GM13976 (cell line): ENCODE measurements around the gene MFSD8.
"Not testable (repeated sequence)": the region's sequence is repeated elsewhere in the genome, so short reads cannot be mapped to it uniquely, and the experiment has no call there.

Experiments used
- DNase-seq: peaks from one replicate; pipeline ENCODE4 v3.0.0; 2012; ENCODE audit warnings: low spot score
- in situ Hi-C: fragments of 300-500 bp; cut with MboI; formaldehyde crosslinking; loops from one replicate; pipeline ENCODE4 v1.12.0; 2022; ENCODE audit warnings: low sequenced_read_pairs, mixed read lengths, inconsistent platforms; ENCODE audit not compliant: unreplicated experiment
- TF ChIP-seq, protein P1 (sequence below): IDR thresholded peaks from 2 replicates; pipeline ENCODE4 v1.5.1; 2012; ENCODE audit warnings: borderline replicate concordance, mild to moderate bottlenecking; ENCODE audit not compliant: insufficient read depth; ENCODE audit errors: extremely low read depth, missing control alignments, control extremely low read depth

Gene MFSD8

DNA sequence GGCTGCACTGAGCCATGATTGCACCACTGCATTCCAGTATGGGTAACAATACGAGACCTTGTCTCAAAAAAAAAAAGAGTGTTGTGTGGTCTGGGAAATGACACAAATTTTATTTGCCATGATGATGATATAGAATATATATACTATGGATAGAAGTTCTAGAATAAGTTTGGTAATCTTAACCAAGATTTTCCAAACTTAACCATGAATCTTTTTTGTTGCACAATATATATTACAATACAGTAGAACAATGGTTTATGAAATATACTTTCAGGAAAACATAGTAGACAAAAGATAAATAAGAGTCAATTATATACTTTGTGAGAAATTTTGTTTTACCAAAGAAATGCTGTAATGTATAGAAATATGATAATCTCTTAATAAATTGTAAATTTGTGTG, 34.8 kb downstream of the MFSD8 start:
- DNase-seq = no peak
- in situ Hi-C loops = no loop called here
- TF ChIP-seq, protein P1, sequence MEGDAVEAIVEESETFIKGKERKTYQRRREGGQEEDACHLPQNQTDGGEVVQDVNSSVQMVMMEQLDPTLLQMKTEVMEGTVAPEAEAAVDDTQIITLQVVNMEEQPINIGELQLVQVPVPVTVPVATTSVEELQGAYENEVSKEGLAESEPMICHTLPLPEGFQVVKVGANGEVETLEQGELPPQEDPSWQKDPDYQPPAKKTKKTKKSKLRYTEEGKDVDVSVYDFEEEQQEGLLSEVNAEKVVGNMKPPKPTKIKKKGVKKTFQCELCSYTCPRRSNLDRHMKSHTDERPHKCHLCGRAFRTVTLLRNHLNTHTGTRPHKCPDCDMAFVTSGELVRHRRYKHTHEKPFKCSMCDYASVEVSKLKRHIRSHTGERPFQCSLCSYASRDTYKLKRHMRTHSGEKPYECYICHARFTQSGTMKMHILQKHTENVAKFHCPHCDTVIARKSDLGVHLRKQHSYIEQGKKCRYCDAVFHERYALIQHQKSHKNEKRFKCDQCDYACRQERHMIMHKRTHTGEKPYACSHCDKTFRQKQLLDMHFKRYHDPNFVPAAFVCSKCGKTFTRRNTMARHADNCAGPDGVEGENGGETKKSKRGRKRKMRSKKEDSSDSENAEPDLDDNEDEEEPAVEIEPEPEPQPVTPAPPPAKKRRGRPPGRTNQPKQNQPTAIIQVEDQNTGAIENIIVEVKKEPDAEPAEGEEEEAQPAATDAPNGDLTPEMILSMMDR = no peak

DNA sequence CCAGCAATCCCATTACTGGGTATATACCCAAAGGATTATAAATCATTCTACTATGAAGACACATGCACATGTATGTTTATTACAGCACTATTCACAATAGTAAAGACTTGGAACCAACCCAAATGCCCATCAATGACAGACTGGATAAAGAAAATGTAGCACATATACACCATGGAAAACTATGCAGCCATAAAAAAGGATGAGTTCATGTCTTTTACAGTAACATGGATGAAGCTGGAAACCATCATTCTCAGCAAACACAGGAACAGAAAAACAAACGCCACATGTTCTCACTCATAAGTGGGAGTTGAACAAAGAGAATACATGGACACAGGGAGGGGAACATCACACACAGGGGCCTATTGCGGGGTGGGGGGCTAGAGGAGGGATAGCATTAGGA, 39.3 kb downstream of the MFSD8 start:
- in situ Hi-C loops, DNase-seq: not testable (repeated sequence)

DNA sequence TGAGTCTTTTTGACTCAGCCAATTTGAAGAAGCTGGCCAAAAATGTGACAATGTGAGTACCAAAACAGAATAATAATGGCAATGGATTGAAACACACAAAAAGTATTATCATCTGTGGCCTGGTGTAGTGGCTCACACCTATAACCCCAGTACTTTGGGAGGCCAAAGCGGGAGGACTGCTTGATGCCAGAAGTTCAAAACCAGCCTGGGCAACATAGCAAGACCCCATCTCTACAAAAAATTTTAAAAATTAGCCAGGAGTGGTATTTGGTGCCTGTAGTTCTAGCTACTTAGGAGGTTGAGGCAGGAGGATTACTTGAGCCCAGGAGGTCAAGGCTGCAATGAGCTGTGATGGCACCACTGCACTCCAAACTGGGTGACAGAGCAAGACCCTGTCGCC, 42.7 kb downstream of the MFSD8 start:
- TF ChIP-seq, protein P1 = no peak
- in situ Hi-C loops = no loop called here
- no peak for DNase-seq

DNA sequence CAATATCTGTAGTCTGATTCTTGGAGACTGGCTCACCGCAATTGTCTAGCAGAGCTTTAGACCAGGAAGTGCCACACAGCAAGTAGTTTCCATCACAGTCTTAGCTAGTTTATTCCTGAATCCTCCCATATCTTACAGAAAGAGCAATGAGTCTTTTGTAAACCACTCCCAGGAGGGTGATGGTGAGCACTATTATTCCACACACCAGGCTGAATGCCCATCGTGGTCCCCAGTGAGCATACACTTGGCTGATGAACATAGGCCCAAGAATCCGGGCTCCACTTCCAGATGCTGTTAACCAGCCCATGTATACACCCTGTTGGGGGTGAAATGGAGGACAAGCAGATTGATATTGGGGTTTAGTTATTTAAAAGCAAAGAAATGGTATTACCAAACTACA, 44.5 kb downstream of the MFSD8 start:
- DNase-seq = no peak
- in situ Hi-C loops = no loop called here
- TF ChIP-seq, protein P1 = no peak

DNA sequence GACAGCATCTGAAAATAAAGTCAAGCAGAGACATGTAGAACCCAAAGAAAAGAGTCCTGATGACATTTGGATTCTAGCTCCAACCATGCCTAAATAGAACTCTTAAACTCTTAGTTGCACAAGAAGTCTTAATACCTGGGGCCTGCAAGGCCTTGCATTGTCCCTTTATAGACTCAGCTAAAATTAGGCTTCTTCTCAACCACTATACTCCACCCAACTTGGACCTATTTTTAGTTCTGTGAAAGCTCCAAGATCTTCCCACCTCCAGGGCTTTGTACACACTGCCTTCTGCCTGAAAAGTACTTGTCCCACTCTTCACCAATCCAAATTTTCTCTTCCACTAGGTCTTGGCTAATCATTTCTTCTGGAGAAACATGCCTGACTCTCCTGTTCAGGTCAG, 47.8 kb downstream of the MFSD8 start:
- DNase-seq = no peak
- in situ Hi-C loops = no loop called here
- TF ChIP-seq, protein P1 = no peak

DNA sequence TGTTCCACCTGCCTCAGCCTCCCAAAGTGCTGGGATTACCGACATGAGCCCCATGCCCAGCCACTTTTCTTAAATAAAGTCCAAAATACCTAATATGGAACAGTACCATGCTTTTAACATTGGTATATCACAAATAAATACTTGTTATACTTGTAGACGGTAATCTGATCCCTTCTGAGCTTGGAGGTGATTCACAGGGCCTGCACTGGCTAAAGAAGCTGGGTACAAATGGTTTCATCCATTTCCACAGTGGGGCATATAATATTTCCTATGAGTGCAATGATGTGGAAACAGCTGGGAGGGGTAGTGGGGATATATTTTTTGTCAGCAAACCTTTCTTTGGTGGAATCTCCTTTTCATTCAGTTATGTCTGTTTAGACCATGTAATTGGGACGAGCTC, 48.5 kb downstream of the MFSD8 start:
- in situ Hi-C loops = no loop called here
- DNase-seq = no peak
- TF ChIP-seq, protein P1 = no peak

DNA sequence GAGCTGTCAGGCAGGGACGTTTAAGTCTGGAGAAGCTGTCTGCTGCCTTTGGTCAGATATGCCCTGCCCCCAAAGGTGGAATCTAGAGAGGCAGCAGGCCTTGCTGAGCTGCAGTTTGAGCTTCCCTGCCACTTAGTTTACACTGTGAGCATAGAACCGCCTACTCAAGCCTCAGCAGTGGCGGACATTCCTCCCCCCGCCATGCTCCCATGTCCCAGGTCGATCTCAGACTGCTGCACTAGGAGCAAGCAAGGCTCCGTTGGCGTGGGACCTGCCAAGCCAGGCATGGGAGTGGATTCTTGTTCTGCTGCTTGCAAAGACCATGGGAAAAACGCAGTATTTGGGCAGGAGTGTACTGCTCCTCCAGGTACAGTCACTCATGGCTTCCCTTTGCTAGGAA, 59.9 kb downstream of the MFSD8 start:
- in situ Hi-C loops = no loop called here
- TF ChIP-seq, protein P1 = no peak
- no peak for DNase-seq

DNA sequence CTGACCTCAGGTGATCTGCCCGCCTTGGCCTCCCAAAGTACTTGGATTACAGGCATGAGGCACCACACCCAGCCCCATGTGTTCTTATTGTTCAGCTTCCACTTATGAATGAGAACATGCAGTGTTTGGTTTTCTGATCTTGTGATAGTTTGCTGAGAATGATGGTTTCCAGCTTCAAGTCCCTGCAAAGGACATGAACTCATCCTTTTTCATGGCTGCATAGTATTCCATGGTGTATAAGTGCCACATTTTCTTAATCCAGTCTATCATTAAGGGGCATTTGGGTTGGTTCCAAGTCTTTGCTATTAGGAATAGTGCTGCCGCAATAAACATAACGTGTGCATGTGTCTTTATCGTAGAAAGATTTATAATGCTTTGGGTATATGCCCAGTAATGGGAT, 65.3 kb downstream of the MFSD8 start:
- in situ Hi-C loops, DNase-seq: not testable (repeated sequence)
